CD14-positive monocyte (primary cell): ENCODE measurements around the gene POPDC2. TPM values are rescaled to one million over a fixed set of nuclear protein-coding genes. Genes with fewer than 3 reads are reported as not detected.

Experiments used
- DNase-seq, 3 donors: peaks; one replicate each; pipeline ENCODE4 v3.0.0-alpha.2; 2011 to 2022
- H2AFZ ChIP-seq: 2 replicates; pipeline ENCODE4 v1.6.0; 2012; ENCODE audit warnings: mild to moderate bottlenecking, low read depth, low read length, inconsistent platforms; ENCODE audit not compliant: insufficient read depth, poor library complexity, severe bottlenecking
- H3K27ac ChIP-seq, 2 donors: 1 replicate in 1 of 2; 2 replicates in 1 of 2; pipeline ENCODE4 v1.5.1; 2012 to 2013; ENCODE audit warnings: low read length in 2 of 2, control low read depth in 1 of 2, inconsistent platforms in 1 of 2, low read depth in 1 of 2, mild to moderate bottlenecking in 1 of 2
- H3K27me3 ChIP-seq, 2 donors: one replicate each; pipeline versions ENCODE4 v1.6.0 to v1.6.1; 2011 to 2013; ENCODE audit warnings: low read length in 2 of 2; ENCODE audit not compliant: control insufficient read depth in 2 of 2, insufficient read depth in 2 of 2
- H3K36me3 ChIP-seq, 2 donors: replicated peaks in 1 of 2; 1 replicate in 1 of 2; 2 replicates in 1 of 2; pipeline versions ENCODE4 v1.5.1 to v1.6.1; 2012 to 2013; ENCODE audit warnings: low read length in 2 of 2, control low read depth in 1 of 2, inconsistent platforms in 1 of 2, mild to moderate bottlenecking in 1 of 2; ENCODE audit not compliant: insufficient read depth in 2 of 2, control insufficient read depth in 1 of 2
- H3K4me1 ChIP-seq, 2 donors: 1 replicate in 1 of 2; 2 replicates in 1 of 2; pipeline versions ENCODE4 v1.5.1 to v1.6.1; 2012 to 2013; ENCODE audit warnings: low read length in 2 of 2, control low read depth in 1 of 2, inconsistent platforms in 1 of 2, mild to moderate bottlenecking in 1 of 2, moderate library complexity in 1 of 2; ENCODE audit not compliant: insufficient read depth in 2 of 2, control insufficient read depth in 1 of 2
- H3K4me2 ChIP-seq: replicated peaks from 2 replicates; pipeline ENCODE3; 2012; ENCODE audit warnings: low read length, moderate library complexity, mild to moderate bottlenecking; ENCODE audit not compliant: poor library complexity, severe bottlenecking; ENCODE audit errors: extremely low read depth
- H3K4me3 ChIP-seq, 3 experiments: fragments of 200-600 bp in 1 of 3; sonication (generic) in 1 of 3; replicated peaks in 1 of 3; 1 replicate in 2 of 3; 2 replicates in 1 of 3; pipeline ENCODE4 v1.5.1; 2011 to 2013; ENCODE audit warnings: low read length in 3 of 3, mild to moderate bottlenecking in 3 of 3, control low read depth in 2 of 3, low read depth in 2 of 3, inconsistent platforms in 1 of 3, moderate library complexity in 1 of 3
- H3K79me2 ChIP-seq: 2 replicates; pipeline ENCODE4 v1.6.0; 2012; ENCODE audit warnings: mild to moderate bottlenecking, control low read depth, inconsistent platforms, low read length, moderate library complexity; ENCODE audit not compliant: insufficient read depth
- H3K9ac ChIP-seq: 2 replicates; pipeline ENCODE4 v1.6.0; 2017; ENCODE audit warnings: low read length, mild to moderate bottlenecking; ENCODE audit not compliant: insufficient read depth, poor library complexity, severe bottlenecking
- H3K9me3 ChIP-seq, 2 donors: replicated peaks in 1 of 2; 1 replicate in 1 of 2; 2 replicates in 1 of 2; pipeline versions ENCODE4 v1.5.1 to v1.6.1; 2012 to 2013; ENCODE audit warnings: low read length in 2 of 2, control low read depth in 1 of 2; ENCODE audit not compliant: control insufficient read depth in 1 of 2, insufficient read depth in 1 of 2
- H4K20me1 ChIP-seq: 2 replicates; pipeline ENCODE4 v1.6.0; 2012; ENCODE audit warnings: mild to moderate bottlenecking, low read length, control low read depth, moderate library complexity; ENCODE audit not compliant: insufficient read depth
- H3K27ac Mint-ChIP-seq, 7 donors: one replicate each; pipeline ENCODE4 v1.8.0; 2020; ENCODE audit warnings: mild to moderate bottlenecking in 7 of 7, mixed read lengths in 7 of 7, moderate library complexity in 6 of 7, inconsistent platforms in 2 of 7
- H3K27me3 Mint-ChIP-seq, 3 donors: one replicate each; pipeline ENCODE4 v1.8.0; 2021 to 2022; ENCODE audit warnings: low read depth in 3 of 3, mild to moderate bottlenecking in 3 of 3, mixed read lengths in 3 of 3, moderate library complexity in 3 of 3, inconsistent platforms in 1 of 3
- H3K36me3 Mint-ChIP-seq, 2 donors: one replicate each; pipeline ENCODE4 v1.8.0; 2020; ENCODE audit warnings: mixed read lengths in 2 of 2, inconsistent platforms in 1 of 2, mild to moderate bottlenecking in 1 of 2
- H3K4me1 Mint-ChIP-seq: one replicate; pipeline ENCODE4 v1.8.0; 2020; ENCODE audit warnings: mild to moderate bottlenecking, mixed read lengths
- H3K4me3 Mint-ChIP-seq, 2 donors: one replicate each; pipeline ENCODE4 v1.8.0; 2020; ENCODE audit warnings: mild to moderate bottlenecking in 2 of 2, mixed read lengths in 2 of 2, moderate library complexity in 1 of 2
- H3K9me3 Mint-ChIP-seq, 7 donors: one replicate each; pipeline ENCODE4 v1.8.0; 2020 to 2022; ENCODE audit warnings: mixed read lengths in 7 of 7, mild to moderate bottlenecking in 6 of 7, moderate library complexity in 6 of 7, inconsistent platforms in 2 of 7
- WGBS: methylation state at CpG from one replicate; pipeline ENCODE4 v1.1.5; 2013; ENCODE audit warnings: missing lambda C conversion rate; ENCODE audit not compliant: insufficient coverage; 5-methylcytosine and 5-hydroxymethylcytosine counted together
- intact Hi-C, 2 donors: fragments of 100-400 bp; cut with micrococcal nuclease; formaldehyde crosslinking; loops; one replicate each; pipeline versions ENCODE4 v1.15.0 to v1.15.1; 2023
- polyA plus RNA-seq, 3 donors: library from polyadenylated mRNA; depleted of rRNA in 1 of 3; unstranded in 2 of 3; stranded (reverse) in 1 of 3; fragments of 300-500 nt in 2 of 3; fragments of >200 nt in 1 of 3; fragmentation: Illumina TruSeq in 2 of 3; gene quantifications; 1 replicate in 2 of 3; 2 replicates in 1 of 3; pipeline ENCODE4 v1.2.3, GENCODE V29; 2012 to 2021
- TF ChIP-seq, protein P1 (sequence below): fragments of 200-600 bp; IDR thresholded peaks from one replicate; pipeline ENCODE4 v1.8.0; 2022; ENCODE audit warnings: antibody characterized with exemption, mild to moderate bottlenecking

POPDC2 gene
- polyA plus RNA-seq, 3 donors, result 0.58 to 6.7 (median 0.63) TPM

- H3K36me3 ChIP-seq, result no peaks in the 10 kb centered on the region
- peaks cover 0 to 8% (median 0%) of the 10 kb centered on the region in 7 donors for H3K9me3 Mint-ChIP-seq
- WGBS, result no CpG with 5 or more reads among the region's 6 CpGs
- H3K4me2 ChIP-seq, result no peak overlapping the region
- H3K27me3 Mint-ChIP-seq, result peaks cover 2 to 14% (median 4%) of the 10 kb centered on the region in 3 donors
- H3K4me3 Mint-ChIP-seq, result no peak overlapping the region
- no peaks in the 10 kb centered on the region for H4K20me1 ChIP-seq
- intact Hi-C loops, result no loop called here
- no peak overlapping the region for H3K27ac ChIP-seq
- no peaks in the 10 kb centered on the region for H3K9me3 ChIP-seq
- TF ChIP-seq, protein P1, sequence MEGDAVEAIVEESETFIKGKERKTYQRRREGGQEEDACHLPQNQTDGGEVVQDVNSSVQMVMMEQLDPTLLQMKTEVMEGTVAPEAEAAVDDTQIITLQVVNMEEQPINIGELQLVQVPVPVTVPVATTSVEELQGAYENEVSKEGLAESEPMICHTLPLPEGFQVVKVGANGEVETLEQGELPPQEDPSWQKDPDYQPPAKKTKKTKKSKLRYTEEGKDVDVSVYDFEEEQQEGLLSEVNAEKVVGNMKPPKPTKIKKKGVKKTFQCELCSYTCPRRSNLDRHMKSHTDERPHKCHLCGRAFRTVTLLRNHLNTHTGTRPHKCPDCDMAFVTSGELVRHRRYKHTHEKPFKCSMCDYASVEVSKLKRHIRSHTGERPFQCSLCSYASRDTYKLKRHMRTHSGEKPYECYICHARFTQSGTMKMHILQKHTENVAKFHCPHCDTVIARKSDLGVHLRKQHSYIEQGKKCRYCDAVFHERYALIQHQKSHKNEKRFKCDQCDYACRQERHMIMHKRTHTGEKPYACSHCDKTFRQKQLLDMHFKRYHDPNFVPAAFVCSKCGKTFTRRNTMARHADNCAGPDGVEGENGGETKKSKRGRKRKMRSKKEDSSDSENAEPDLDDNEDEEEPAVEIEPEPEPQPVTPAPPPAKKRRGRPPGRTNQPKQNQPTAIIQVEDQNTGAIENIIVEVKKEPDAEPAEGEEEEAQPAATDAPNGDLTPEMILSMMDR, result no peak
- H3K4me3 ChIP-seq, result no peak overlapping the region
- no peaks in the 10 kb centered on the region for H3K27me3 ChIP-seq
- no peaks in the 10 kb centered on the region for H3K79me2 ChIP-seq
- H3K27ac Mint-ChIP-seq, result no peak overlapping the region
- no peak overlapping the region for H3K9ac ChIP-seq
- H3K4me1 Mint-ChIP-seq, result no peaks in the 10 kb centered on the region
- H3K36me3 Mint-ChIP-seq, result no peaks in the 10 kb centered on the region
- H2AFZ ChIP-seq, result no peak overlapping the region
- DNase-seq, result no peak
- H3K4me1 ChIP-seq, result no peaks in the 10 kb centered on the region
These were observed 51.9 kb downstream of the POPDC2 start for GRCh38 chr3:119608405-119609000.

- H4K20me1 ChIP-seq, result no peaks in the 10 kb centered on the region
- Mint-ChIP-seq H3K4me1 (peaks cover 4% of the 10 kb centered on the region), H3K36me3 (no peaks in the 10 kb centered on the region), H3K27me3 (peaks cover 2 to 10% (median 4%) of the 10 kb centered on the region in 3 donors), H3K9me3 (no peaks in the 10 kb centered on the region), H3K4me3 (no peak overlapping the region), H3K27ac (no peak overlapping the region)
- no peaks in the 10 kb centered on the region for H3K36me3 ChIP-seq
- H3K4me1 ChIP-seq, result no peaks in the 10 kb centered on the region
- no peak overlapping the region for H3K4me3 ChIP-seq
- TF ChIP-seq, protein P1, result no peak
- DNase-seq, result no peak
- 88% methylated on average over 1 of the region's 1 CpG for WGBS
- H3K79me2 ChIP-seq, result no peaks in the 10 kb centered on the region
- intact Hi-C loops, result no loop called here
- H3K27ac ChIP-seq, result no peak overlapping the region
- H2AFZ ChIP-seq, result no peak overlapping the region
- no peaks in the 10 kb centered on the region for H3K27me3 ChIP-seq
- H3K9me3 ChIP-seq, result no peaks in the 10 kb centered on the region
- no peak overlapping the region for H3K4me2 ChIP-seq
- H3K9ac ChIP-seq, result no peak overlapping the region
These were observed 55.5 kb downstream of the POPDC2 start for GRCh38 chr3:119604878-119605277.
